ENCODE data around the gene CFAP70.

GRCh38 chr10:73238990-73239566 lies 119.6 kb downstream of the CFAP70 start:
- no peak for TF ChIP-seq EP300 (IDR thresholded peaks at IDR 0.05)
- TF ChIP-seq CTCF (IDR thresholded peaks at IDR 0.05): no peak
- TF ChIP-seq POLR2A (IDR thresholded peaks at IDR 0.05): no peak

Measured in gastroesophageal sphincter (tissue), 3 donors.